ENCODE measurements around the gene GDPD5. TPM values are rescaled to one million over a fixed set of nuclear protein-coding genes. Genes with fewer than 3 reads are reported as not detected.
A peak's percentile ranks its signal among the peaks of the same experiment; 100 is the strongest.

Gene GDPD5
- total RNA-seq, 1 donor from 2014 or later = 4.4 TPM

- Histone ChIP-seq H3K27me3 (ENCODE audit: low read depth) (no peaks in the 10 kb centered on the region), H3K4me3 (no peak overlapping the region), H3K9me3 (replicated peaks) (no peaks in the 10 kb centered on the region), H3K27ac (replicated peaks) (peak overlapping the region; percentile 43), H3K4me1 (peaks cover 22% of the 10 kb centered on the region), H3K36me3 (no peaks in the 10 kb centered on the region)
- intact Hi-C loops (cut with micrococcal nuclease) = no loop called here
- peak; percentile 46 for DNase-seq
- no peak for TF ChIP-seq CTCF (IDR thresholded peaks at IDR 0.05; ENCODE audit: borderline replicate concordance)
These were observed 19.6 kb downstream of the GDPD5 start for GRCh38 chr11:75505916-75506692.

GRCh38 chr11:75504501-75504900, 21.2 kb downstream of the GDPD5 start:
- DNase-seq = no peak
- Histone ChIP-seq H3K4me3 (no peak overlapping the region), H3K4me1 (peaks cover 26% of the 10 kb centered on the region), H3K27me3 (ENCODE audit: low read depth) (no peaks in the 10 kb centered on the region), H3K36me3 (no peaks in the 10 kb centered on the region), H3K9me3 (replicated peaks) (no peaks in the 10 kb centered on the region), H3K27ac (replicated peaks) (no peak overlapping the region)
- no peak for TF ChIP-seq CTCF (IDR thresholded peaks at IDR 0.05; ENCODE audit: borderline replicate concordance)
- intact Hi-C loops (cut with micrococcal nuclease) = no loop called here

- no peak for DNase-seq
- H3K27me3 ChIP-seq (ENCODE audit: low read depth) = no peaks in the 10 kb centered on the region
- H3K4me3 ChIP-seq = no peak overlapping the region
- peaks cover 27% of the 10 kb centered on the region for H3K4me1 ChIP-seq
- H3K9me3 ChIP-seq (replicated peaks) = no peaks in the 10 kb centered on the region
- TF ChIP-seq CTCF (IDR thresholded peaks at IDR 0.05; ENCODE audit: borderline replicate concordance) = no peak
- H3K36me3 ChIP-seq = no peaks in the 10 kb centered on the region
- no peak overlapping the region for H3K27ac ChIP-seq (replicated peaks)
- intact Hi-C loops (cut with micrococcal nuclease) = no loop called here
These were observed 22.1 kb downstream of the GDPD5 start for GRCh38 chr11:75503531-75504099.

- H3K27ac ChIP-seq (replicated peaks) = no peak overlapping the region
- no peak overlapping the region for H3K4me3 ChIP-seq
- no peak for TF ChIP-seq CTCF (IDR thresholded peaks at IDR 0.05; ENCODE audit: borderline replicate concordance)
- no peaks in the 10 kb centered on the region for H3K27me3 ChIP-seq (ENCODE audit: low read depth)
- no peaks in the 10 kb centered on the region for H3K36me3 ChIP-seq
- H3K4me1 ChIP-seq = peaks cover 25% of the 10 kb centered on the region
- intact Hi-C loops (cut with micrococcal nuclease) = no loop called here
- no peak for DNase-seq
- H3K9me3 ChIP-seq (replicated peaks) = no peaks in the 10 kb centered on the region
These were observed 23.6 kb downstream of the GDPD5 start for GRCh38 chr11:75502138-75502537.

- Histone ChIP-seq H3K27ac (replicated peaks) (no peak overlapping the region), H3K36me3 (no peaks in the 10 kb centered on the region)
These were observed 25.0 kb downstream of the GDPD5 start for GRCh38 chr11:75500742-75501141.

More at GRCh38 chr11:75500742-75501141, 25.0 kb downstream of the GDPD5 start:
- no peaks in the 10 kb centered on the region for H3K9me3 ChIP-seq (replicated peaks)
- peaks cover 15% of the 10 kb centered on the region for H3K4me1 ChIP-seq
- H3K4me3 ChIP-seq = no peak overlapping the region
- no peak for DNase-seq
- no peak for TF ChIP-seq CTCF (IDR thresholded peaks at IDR 0.05; ENCODE audit: borderline replicate concordance)
- intact Hi-C loops (cut with micrococcal nuclease) = no loop called here
- no peaks in the 10 kb centered on the region for H3K27me3 ChIP-seq (ENCODE audit: low read depth)
